ENCODE results near the gene SLC39A2.
"Not testable (repeated sequence)": the region's sequence is repeated elsewhere in the genome, so short reads cannot be mapped to it uniquely, and the experiment has no call there.

Gene SLC39A2

GRCh38 chr14:21026274-21026987, 27.3 kb downstream of the SLC39A2 start:
- DNase-seq: no peak

GRCh38 chr14:21026988-21027315, 27.9 kb downstream of the SLC39A2 start:
- no peak for DNase-seq

DNA sequence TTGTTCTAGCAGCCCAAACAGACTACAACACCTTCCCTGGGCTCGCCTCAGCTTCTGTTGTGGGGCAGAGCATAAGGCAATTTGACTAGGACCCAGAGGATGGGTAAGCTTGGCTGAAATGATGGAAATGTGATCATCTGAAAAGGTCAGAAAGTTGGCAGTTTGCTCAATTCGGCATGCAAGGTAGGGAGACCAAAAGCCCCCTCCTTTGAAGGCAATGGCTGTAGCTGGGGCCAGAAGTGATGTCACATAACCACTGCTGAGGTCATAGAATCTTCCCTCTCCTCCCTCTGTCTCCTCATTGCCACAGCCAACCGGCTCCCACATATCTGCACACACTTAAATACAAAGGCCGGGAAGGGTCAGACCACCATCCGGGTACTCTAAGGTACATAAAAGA, 30.8 kb downstream of the SLC39A2 start, which contains the start of gene TPPP2:
TPPP2 (plus strand) TSS at position 301 of the 400 bp plus-strand sequence. CDS start 365 bp downstream, outside the sequence.
- no peak for DNase-seq

DNA sequence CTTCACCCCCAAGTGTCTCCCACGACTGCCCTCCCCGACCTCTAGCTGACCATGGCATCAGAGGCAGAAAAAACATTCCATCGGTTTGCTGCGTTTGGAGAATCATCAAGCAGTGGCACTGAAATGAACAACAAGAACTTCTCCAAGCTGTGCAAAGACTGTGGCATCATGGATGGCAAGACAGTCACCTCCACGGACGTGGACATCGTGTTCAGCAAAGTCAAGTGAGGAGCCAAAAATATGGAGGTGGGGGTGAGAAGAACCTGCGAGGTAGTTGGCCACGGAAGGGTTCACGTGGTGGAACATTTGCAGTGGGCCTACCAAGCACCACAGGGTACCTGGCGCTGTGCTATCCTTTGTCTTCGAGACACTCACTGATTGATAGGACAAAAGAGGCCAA, 31.4 kb downstream of the SLC39A2 start:
- DNase-seq: no peak

- DNase-seq: no peak
These were observed 33.4 kb downstream of the SLC39A2 start for GRCh38 chr14:21032326-21033132.

DNA sequence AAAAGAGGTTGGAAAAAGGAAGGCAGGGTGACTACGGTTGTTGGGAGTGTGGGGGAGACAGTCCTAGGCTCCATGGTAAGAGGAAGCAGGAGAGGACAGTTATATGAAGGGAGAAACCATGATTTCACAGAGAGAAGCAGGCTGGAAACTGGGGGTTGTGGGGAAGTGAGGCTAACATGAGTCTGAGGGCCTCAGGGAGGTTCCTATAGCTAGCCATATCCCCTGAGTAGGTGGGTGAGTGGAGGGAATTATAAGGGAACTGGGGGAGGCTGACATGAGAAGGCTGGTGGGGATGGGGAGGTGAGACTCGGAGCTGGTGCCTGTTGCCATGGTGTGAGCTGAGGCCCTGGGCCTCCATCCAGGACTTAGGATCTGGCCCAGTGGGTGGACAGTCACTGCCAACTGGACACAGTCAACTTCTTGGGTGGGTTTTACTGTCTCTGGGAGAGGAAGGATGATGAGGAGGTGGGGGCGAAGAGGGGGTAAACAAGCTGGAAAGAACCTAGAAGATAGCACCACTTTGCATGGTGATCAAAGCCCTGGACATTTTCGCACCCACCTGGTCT, 34.1 kb downstream of the SLC39A2 start:
- no peak for DNase-seq

DNA sequence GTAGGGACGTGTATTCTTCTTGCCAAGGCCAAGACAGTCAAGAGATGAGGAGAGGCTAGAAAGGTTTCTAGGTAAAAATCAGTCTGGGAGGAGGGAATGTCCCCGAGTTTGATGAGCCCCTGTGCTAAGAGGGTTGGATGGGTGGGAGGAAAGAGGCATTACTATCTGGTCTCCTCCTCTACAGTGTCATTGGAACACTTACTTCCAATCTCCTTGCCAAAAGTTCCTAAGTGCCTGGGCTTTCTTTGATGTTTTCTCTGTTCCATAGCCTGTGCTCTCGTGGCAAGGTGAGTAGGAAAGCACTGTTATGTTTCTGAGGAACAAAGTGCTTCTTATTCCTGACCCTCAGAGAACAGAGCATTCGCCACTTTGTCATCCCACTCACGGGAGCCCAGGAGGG, 35.6 kb downstream of the SLC39A2 start, which contains the start of gene RNASE13:
RNASE13 (minus strand) TSS at position 101 of the 400 bp plus-strand sequence. CDS start 519 bp downstream, outside the sequence.
- no peak for DNase-seq

- DNase-seq: no peak
These were observed 37.7 kb downstream of the SLC39A2 start for GRCh38 chr14:21036751-21037150.

GRCh38 chr14:21037156-21037555, 38.1 kb downstream of the SLC39A2 start:
- no peak for DNase-seq

DNA sequence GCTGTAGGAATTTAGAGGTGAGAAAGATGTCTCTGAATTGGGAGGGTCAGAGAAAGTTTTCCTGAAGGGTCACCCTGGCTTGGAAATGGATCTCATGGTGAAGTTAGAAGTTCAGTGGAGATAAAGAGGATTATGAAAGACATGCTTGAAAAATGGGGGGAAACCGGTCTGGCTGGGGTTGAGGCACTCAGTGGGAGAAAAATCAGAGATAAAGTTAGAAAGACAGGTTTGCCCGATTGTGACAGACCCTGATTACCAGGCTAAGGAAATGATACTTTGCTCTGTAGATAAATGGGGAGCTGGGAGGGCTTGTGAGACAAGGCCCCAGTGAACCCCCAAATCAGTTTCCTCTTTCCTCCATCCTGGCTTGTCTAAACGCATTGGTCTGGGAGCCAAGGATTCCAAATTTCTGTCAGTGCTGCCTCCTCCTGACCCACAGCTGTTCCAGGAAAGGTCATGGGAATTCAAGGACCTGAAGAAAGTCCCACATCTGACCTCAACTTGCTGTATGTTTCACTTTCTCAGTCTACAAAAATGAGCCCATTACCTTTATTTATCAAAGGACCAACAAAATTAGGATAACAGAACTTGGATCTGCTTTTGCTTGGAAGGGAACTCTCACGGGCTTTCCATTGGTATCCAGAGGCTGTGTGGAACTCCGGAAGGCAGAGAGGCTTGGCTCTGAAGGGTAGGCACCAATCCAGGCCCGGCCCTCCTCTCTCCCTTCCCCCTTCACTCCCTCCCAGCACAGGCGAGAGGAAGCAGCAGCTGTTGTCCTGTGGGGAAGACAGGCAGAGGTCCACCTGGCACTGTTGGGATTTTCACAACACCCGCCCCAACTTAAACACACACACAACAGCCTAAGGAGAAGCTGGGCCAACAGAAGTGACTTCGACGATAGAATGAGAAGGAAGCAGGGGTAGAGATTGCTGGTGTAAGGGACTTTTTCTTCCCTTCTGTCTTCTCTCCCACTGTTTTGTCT, 39.6 kb downstream of the SLC39A2 start:
- peak; percentile 58 for DNase-seq

GRCh38 chr14:21039585-21040369, 40.7 kb downstream of the SLC39A2 start:
- DNase-seq: peak; percentile 75

GRCh38 chr14:21040370-21040925, 41.4 kb downstream of the SLC39A2 start:
- no peak for DNase-seq

GRCh38 chr14:21040941-21041340, 41.8 kb downstream of the SLC39A2 start:
- not testable (repeated sequence) for DNase-seq

DNA sequence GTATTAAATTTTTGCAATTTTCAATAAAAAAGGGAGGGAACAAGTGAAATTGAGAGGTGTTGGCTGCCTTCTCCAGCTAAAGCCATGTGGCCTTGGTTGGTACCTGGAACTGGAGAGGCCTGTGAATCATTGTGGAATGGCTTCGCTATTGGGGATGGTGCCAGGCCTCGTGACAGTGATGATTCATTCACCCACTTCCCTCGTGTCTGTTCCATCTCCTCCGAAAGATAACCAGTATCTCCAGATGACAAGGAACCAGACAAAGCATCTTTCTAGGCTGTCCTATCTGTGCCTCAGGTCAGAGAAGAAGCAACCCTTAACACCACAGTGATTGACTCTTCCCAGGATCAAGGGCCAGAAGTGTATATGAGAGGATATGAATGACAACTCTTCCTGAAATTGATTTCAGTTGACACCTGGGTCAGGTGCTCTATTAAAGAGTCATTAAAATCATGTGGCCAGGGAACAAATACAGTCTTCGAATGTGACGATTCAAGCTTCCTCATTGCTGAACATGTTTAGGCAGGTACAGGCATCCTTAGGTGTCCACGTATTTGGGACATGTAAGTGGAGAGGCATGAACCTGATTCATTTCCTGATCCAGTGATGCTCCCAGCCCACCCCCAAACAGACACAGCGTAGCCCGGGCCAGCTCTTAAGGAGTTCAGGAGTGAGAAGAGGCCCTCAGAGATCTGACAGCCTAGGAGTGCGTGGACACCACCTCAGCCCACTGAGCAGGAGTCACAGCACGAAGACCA, 42.8 kb downstream of the SLC39A2 start, which contains the start of gene RNASE7:
RNASE7 (plus strand) TSS at position 687 of the 758 bp plus-strand sequence. CDS start 631 bp downstream, outside the sequence.
- DNase-seq: no peak

GRCh38 chr14:21042918-21043317, 43.8 kb downstream of the SLC39A2 start:
- DNase-seq: no peak

DNA sequence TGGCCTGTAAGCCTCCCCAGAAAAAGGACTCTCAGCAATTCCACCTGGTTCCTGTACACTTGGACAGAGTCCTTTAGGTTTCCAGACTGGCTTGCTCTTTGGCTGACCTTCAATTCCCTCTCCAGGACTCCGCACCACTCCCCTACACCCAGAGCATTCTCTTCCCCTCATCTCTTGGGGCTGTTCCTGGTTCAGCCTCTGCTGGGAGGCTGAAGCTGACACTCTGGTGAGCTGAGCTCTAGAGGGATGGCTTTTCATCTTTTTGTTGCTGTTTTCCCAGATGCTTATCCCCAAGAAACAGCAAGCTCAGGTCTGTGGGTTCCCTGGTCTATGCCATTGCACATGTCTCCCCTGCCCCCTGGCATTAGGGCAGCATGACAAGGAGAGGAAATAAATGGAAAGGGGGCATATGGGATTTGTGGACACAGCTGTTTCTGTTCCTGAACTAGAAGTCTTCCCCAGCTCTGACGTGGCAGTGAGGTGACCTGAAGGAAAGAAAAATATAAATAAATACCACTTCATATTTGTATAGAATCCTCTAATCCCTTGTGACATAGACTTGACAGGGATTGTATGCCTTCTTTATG, 44.4 kb downstream of the SLC39A2 start:
- no peak for DNase-seq

DNA sequence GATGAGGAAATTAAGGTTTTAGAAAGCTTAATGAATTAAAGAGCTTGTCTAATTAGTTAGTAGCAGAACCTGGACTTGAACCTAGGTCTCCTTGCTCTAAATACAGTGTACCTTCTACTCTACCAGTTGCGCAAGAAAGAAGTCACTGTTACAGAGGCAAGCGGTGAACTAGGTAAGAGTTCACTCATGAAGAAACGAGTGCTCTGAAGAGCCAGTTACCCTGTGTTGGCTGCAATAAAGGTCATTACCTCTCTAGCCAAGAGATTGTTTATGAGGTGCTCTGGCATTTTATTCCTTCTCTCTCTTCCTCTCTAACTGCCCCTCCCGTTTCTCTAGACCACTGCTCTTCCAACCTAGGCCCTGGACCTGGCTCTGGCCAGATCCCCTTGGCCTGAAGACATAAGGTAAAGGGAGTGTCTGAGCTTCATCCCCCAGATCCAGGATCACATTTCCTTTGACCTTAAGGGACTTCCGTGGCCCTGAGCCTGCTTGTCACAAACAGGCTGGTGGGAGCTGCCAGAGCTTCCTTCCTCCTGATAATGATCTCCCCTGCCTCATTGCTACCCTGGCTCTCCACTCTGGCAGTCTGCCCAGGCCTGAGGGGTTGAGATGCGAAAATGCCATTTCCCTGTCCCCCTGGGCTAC, 45.0 kb downstream of the SLC39A2 start:
- no peak for DNase-seq

- no peak for DNase-seq
These were observed 48.3 kb downstream of the SLC39A2 start for GRCh38 chr14:21047378-21047781.

- no peak for DNase-seq
These were observed 49.5 kb downstream of the SLC39A2 start for GRCh38 chr14:21048638-21049037.

All from retina (tissue), 1 donor.